Lower leg skin (tissue), 3 donors: ENCODE results near the gene TXLNA.

Source experiments
- POLR2A ChIP-seq, 2 donors: fragments of 450-650 bp; IDR thresholded peaks; one replicate each; pipeline ENCODE4 v1.6.1; 2016 to 2017; ENCODE audit warnings: antibody characterized with exemption in 2 of 2, mild to moderate bottlenecking in 1 of 2, moderate library complexity in 1 of 2
- TF ChIP-seq, protein P1 (sequence below), 3 donors: fragments of 450-650 bp; IDR thresholded peaks; one replicate each; pipeline ENCODE4 v1.5.1; 2016; ENCODE audit warnings: antibody characterized with exemption in 3 of 3, mild to moderate bottlenecking in 3 of 3, moderate library complexity in 2 of 3

DNA sequence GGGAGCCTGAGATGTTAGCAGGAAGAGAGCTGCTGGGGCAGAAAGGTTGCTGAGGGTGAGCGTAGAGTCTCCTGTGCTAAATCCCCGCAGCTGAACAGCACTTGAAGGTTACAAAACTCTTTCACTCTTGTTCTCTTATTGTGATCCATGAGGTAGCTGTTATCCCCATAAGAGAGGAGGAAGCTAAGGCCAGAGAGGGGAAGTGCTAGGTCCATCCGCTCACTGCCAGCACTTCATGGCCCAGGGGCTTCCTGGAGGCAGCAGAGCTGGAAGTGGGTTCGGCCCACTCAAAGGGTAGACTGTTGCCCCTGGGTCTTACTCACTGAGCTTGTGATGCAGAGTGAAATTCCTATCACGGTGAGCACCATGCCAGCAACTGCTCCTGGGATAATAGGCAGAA, 37.1 kb downstream of the TXLNA start:
- no peak for TF ChIP-seq POLR2A (IDR thresholded peaks at IDR 0.05)
- TF ChIP-seq, protein P1, sequence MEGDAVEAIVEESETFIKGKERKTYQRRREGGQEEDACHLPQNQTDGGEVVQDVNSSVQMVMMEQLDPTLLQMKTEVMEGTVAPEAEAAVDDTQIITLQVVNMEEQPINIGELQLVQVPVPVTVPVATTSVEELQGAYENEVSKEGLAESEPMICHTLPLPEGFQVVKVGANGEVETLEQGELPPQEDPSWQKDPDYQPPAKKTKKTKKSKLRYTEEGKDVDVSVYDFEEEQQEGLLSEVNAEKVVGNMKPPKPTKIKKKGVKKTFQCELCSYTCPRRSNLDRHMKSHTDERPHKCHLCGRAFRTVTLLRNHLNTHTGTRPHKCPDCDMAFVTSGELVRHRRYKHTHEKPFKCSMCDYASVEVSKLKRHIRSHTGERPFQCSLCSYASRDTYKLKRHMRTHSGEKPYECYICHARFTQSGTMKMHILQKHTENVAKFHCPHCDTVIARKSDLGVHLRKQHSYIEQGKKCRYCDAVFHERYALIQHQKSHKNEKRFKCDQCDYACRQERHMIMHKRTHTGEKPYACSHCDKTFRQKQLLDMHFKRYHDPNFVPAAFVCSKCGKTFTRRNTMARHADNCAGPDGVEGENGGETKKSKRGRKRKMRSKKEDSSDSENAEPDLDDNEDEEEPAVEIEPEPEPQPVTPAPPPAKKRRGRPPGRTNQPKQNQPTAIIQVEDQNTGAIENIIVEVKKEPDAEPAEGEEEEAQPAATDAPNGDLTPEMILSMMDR (IDR thresholded peaks at IDR 0.05), result no peak
